KG1 (cell line): ENCODE measurements around the gene CANX.
A peak's percentile ranks its signal among the peaks of the same experiment; 100 is the strongest.
"Not testable (repeated sequence)": the region's sequence is repeated elsewhere in the genome, so short reads cannot be mapped to it uniquely, and the experiment has no call there.

Source experiments
- DNase-seq: peaks from one replicate; lab custom pipeline; 2025; lab: John Stamatoyannopoulos, UW

CANX gene

DNA sequence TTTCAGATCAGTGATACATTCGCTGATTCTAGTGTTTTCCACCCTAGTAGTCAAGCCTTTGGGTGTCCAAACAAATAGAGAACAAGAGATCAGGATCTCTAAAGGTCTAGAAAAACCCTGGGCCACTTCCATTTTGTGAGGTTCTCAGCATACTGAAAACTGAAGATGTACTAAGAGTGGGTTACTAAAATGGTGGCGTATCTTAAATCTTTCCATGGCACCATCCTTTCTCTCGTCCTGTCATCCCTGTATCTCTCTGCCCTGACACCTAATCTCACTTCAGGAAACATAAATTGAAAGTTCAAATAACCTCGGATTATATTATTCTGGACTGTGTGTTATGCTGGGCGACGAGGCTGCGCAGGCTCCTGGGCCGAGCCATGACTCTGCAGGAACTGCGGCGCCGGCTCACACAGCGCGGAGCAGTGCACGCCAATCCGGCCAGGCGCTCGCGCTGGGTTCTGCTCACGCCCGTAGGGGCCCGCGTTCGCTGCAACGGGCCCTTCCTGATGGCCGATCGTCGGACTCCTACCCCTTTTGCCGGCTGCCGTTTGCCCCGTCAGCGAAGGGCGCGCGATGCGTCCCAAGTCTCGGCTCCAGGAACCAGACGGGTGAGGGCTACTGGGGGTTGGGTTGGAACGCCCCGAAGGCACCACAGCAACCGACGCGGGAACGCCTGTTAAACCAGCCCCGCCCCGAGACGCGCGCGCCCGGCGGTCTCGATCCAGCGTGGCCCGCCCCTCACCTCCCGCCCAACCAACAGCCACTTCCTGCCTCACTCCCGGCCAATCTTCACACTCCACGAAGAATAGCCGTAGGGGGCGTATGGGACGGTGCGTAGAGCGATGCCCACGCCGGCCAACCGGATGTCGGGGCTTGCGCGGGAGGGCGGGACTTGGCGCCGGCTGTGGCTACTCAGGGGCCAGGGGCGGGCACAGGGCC, 503 bp upstream of the CANX start:
- DNase-seq, result peak; percentile 95

DNA sequence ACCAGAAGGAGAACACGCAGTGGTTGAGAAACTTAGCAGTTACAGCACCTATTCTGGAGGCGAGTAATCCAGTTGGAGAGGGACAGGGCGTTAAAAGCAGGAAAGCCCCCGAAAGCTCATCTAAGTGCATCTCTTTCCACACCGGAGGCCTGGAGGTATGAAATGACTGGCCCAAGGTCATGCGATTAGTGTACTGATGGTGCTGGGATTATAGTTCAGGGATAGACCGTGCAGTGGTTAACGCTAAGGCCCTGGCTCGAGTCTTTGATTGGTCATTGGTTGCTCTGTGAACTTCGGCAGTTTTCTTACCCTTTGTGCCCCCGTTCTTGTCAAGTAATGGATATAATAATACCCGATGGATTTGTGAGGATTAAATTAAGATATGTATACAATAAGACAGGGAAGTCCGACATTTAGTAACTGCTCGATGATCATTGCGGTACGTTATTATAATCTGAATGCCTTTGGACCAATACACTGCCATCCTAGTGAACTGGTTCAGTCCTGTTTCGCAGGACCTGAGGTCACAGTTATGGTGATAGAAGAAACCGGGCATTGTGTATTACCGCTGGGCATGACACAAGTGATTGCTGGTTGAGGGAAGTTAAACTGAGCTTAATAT, 960 bp downstream of the CANX start:
- DNase-seq, result peak; percentile 54

DNA sequence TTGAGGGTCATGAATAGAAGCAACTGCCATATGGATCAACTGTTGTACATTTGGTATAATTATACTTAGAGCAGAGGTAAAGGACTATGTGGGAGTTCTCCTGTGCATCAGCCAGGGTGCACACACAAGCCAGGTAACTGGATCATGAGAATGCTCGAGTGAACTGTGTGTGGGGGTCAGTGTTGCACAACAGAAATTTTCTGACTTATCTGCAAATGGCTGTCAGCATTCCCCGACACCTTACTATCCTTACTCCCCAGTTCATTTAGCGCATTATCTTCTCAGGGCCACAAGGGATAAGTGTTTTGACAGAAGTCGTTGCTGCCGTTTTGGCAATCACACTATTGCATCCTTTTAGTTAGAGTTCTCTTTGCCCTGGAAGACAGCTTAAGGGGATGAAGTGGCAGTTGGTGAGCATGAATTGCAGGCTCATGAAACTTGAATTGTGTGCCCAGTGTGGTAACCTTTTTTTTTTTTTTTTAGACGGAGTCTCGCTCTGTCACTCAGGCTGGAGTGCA, 1.7 kb downstream of the CANX start:
- no peak for DNase-seq

DNA sequence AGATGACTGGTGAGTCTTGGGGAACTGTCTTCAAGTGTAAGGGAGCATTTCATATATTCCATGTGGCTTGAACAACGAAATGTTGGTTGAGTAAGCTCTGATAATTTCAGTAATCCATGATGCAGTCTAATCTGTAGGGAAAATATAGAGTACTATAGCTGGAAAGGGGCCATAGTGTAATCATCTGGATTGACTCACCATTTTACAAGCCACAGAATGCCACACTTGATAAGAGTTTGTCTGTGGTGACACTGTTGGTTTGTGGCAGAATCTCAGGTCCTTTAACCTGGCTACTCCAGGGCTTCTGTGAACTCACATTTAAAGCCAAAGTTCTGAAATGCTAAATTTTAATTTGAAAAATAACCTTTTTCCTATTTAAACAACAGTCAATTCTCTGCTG, 17.5 kb downstream of the CANX start:
- DNase-seq, result no peak

DNA sequence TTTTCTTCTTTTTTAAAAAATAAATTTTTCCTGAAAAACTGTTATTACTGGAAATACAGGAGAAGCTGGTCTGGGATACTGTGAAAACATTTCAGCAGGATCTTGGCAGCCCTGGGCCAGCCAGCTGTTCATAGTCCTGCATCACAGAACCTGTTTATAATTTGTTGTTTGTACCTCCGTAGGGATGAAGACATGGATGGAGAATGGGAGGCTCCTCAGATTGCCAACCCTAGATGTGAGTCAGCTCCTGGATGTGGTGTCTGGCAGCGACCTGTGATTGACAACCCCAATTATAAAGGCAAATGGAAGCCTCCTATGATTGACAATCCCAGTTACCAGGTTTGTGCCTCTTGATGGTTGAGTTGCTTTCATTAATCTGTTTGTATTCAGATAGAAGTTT, 21.5 kb downstream of the CANX start:
- DNase-seq, result no peak

DNA sequence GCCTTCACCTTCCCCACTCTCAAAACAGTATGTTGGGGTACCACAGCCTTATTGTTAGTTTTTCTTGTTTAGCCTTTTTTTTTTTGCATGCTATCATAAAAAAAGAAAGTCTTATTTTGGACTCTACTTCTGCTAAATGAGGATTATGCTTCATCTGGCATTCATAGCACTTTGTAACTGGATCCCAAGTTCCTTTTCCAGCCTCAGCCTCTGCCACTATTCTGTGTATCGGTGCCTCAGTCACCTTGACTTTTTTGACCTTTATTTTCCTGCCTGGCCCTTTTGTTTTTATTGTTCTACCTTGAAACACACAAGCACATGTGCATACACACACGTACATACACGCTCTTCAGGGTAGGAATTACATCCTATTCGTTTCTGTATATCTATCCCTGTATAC, 25.4 kb downstream of the CANX start:
- DNase-seq, result no peak

DNA sequence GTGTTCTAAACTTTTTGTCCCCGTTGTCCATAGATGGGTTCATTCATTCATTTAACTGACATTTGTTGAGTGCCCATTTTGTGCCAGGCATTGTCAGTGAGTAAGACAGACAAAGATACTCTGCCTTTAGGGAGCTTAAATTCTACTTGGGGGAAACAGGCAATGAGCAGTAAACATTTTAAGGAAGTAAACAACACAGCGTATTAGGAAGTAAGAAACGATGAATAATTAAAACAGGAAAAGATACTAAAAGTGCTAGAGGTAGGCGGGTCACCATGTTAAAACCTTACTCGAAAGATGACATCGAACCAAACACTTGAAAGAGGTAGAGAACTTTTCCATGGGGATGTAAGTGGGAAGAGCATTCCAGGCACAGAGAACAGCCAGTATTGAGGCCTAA, 28.3 kb downstream of the CANX start:
- DNase-seq, result no peak

DNA sequence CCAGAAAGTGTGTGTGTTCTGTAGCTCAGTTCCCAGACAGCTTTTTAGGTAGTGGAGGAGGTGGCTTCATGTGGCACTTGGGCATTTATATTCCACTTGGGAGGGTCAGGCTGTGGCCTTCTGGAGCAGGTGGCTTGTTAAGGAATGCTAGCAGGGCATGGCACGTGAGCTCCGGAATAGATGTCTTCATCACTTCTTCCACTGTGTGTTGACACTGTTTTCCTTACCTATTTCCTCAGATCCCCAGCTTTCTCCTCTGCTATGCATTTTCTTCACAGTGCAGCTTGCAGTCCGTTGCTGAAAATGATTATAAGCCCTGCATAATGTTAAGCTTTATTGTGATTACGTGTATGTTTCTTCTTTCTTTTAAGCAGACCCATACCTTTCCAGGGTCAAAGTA, 30.5 kb downstream of the CANX start:
- no peak for DNase-seq

DNA sequence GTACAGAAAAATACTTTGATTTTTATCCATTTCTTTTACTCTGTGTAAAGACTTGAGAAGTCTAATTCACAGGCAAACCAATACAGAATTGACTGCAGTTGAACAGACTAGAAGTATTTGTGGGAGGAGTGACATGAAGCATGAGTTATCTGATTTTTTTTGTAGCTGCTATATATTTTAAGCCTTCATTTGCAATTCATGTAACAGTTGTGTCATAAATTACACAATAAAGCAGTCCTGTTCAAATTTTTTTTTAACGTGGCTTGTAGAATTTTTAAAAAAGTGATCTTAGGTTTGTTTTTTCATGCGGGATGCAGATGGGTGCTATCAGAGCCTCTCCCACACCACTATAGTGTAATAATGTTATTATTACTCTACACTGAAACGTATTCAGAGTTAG, 31.0 kb downstream of the CANX start:
- DNase-seq, result no peak

DNA sequence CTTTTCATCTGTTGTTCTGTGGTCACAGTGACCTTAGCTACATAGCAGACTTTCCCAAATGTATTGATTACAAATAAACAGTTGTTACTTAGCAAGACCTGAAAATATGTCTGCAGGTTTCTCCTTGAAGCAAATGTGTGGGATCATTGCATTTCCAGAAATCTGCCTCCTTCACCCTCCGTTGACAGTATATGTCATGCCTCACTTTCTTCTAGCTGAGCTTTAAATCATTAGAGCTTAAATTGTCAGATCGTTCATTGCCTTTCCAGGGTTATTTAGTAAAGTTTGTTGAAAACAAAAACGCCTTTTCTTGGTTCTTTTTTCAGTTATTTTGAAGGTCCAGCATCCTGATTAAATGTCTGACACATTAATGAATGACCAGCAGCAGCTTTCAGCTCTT, 31.6 kb downstream of the CANX start:
- DNase-seq, result no peak

DNA sequence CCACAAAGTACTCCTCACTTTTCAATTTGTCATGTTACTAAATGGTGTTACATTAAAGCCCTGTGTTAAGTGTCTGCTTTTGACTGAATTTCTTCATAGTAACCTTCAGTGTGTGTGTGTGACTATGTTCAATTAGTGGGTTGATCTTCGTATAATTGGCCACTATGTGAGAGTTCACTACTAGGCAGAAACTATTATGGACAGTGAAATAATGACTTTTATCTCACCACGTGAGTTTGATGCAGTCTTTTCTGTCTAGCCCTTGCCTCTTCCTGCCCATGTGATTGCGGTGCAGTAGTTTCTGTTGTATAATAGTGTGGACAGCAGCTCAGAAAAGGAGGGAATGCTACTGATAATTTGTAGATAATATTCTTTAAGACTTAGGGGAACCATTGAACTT, 32.1 kb downstream of the CANX start:
- no peak for DNase-seq

DNA sequence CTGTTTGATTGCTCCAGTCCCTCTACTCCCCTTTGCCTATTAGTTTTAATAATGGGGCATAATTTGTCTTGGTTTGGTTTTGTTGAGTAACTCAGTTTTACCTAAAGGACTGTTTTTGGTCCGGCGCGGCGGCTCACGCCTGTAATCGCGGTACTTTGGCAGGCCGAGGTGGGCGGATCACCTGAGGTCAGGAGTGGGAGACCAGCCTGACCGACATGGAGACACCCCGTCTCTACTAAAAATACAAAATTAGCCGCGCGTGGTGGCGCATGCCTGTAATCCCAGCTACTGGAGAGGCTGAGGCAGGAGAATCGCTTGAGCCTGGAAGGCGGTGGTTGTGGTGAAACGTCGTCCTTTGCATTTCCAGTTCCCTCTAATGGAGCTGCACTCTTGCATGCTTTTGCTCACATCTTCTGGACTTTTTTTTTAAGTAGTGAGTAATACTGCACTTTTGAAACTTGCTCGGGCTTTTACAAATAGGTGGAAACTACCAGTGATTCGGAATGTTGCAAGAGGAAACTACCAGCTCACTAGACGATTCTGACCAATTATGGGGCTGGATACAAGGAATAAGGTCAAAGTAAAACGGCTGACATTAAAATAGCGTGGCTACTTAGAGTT, 33.1 kb downstream of the CANX start:
- no peak for DNase-seq

DNA sequence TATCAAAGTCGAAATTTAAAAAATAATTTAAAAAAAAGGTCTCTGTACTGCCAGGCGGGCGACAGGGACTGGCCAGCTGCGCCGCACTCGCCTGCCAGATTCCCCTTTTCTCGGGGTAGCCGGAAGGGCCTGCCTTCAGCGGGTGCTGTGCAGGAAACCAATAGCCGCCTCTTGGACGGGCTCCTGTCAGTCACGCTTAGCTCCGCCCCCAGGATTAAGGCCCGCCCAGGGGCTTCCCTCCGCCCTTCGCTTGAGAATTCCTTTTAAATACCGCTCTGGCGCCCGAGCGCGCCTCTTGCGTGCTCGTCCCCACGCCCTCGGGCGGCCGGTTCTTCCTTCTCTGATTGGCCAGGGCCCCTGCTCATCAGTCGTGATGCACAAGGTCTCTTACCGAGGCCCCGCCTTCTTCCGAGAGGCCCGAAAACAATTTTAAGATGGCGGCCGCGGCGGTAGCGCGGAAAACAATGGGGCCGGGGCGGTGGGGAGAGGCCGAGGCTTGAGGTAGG, 33.7 kb downstream of the CANX start, which contains the start of gene MAML1:
Gene MAML1 (plus strand): TSS at position 411 of the 506 bp plus-strand sequence. CDS start 291 bp downstream, outside the sequence.
- peak; percentile 99 for DNase-seq

DNA sequence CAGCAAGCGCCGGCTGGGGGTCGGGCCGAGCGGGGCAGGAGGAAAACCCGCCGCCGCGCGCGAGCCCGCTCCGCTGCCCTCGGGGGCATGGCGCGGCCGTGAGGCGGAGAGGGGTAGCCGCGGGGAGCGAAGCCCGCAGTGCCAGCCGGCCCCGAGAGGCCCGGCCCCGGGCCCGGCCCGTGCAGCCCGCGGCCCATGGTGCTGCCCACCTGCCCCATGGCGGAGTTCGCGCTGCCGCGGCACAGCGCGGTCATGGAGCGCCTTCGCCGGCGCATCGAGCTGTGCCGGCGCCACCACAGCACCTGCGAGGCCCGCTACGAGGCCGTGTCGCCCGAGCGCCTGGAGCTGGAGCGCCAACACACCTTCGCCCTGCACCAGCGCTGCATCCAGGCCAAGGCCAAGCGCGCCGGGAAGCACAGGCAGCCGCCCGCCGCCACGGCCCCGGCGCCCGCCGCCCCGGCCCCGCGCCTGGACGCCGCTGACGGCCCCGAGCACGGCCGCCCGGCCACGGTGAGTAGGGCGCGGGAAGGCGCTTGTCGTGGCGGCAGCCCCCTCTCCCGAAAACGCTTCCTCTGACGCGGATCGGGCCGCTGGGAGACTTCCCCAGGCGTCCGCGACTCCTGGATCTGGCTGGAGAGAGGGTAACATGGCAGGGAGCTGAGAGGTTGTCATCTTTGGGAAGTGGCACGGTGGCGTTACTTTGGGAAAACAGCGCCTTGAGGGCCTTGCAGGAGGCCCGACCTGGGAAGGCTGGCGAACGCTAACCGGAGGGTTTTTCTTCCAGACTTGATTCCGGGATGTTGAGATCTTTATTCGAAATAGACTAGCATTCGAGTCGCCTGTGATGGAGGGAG, 34.4 kb downstream of the CANX start:
- peak; percentile 57 for DNase-seq

DNA sequence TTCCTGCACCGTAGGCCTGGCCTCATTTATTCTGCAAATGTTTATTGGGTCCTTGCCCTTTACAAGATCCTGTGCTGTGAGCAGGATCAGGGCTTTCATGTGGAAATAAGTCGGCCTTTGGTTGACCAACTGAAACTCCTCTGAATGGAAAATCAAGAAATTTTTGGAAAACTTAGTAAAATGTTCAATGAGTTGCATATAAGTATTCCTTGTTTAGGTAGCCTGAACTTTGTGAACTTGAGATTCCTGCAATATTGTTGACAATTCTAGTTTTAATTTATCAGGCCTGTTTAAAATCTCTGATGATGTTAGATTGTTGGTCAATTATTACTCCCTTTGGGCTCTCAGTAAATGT, 35.0 kb downstream of the CANX start:
- DNase-seq, result no peak

DNA sequence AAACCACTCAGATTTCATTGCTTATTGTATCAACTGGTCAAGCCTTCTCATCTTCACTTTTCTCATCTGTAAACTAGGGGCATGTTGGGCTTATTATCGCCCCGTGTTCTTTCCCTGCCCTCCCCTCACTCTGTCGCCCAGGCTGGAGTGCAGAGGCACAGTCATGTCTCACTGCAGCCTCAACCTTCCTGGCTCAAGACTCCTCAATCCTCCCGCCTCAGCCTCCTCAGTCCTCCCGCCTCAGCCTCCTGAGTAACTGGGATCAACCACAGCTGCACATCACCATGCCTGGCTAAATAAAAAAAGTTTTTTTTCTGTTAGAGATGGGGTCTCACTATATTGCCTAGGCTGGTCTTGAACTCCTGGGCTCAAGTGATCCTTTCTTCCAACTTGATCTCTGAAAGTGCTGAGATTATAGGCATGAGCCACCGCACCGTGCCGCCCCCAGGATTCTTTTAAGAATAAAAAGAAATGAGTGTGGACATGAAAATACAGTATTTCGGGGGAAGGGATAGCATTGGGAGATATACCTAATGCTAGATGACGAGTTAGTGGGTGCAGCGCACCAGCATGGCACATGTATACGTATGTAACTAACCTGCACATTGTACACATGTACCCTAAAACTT, 35.9 kb downstream of the CANX start:
- no peak for DNase-seq

DNA sequence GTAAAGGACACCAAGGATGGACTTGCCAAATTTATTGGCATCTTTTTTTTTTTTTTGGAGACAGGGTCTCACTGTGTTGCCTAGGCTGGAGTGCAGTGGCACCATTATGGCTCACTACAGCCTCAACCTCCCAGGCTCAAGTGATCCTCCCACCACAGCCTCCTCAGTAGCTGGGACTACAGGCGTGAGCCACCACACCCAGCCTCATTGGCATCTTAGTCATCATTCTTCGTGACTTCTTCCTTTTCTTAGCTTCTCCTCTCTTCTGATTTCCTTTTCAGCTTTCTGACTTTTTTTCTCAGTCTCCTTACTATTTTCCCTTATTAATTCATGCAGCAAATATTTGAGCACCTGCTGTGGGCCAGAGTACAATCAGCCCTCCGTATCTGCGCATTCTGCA, 40.0 kb downstream of the CANX start:
- no peak for DNase-seq

DNA sequence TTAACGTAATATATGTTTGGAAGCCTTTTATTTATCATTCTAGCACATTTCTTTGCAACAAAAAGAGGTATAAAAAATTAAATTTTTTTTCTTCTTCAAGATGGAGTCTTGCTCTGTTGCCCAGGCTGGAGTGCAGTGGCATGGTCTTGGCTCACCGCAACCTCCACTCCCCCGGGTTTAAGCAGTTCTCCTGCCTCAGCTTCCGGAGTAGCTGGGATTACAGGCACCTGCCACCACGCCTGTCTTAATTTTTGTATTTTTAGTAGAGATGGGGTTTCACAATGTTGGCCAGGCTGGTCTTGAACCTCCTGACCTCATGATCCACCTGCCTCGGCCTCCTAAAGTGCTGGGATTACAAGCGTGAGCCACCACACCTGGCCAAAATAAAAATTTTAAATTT, 45.3 kb downstream of the CANX start:
- DNase-seq, result not testable (repeated sequence)

DNA sequence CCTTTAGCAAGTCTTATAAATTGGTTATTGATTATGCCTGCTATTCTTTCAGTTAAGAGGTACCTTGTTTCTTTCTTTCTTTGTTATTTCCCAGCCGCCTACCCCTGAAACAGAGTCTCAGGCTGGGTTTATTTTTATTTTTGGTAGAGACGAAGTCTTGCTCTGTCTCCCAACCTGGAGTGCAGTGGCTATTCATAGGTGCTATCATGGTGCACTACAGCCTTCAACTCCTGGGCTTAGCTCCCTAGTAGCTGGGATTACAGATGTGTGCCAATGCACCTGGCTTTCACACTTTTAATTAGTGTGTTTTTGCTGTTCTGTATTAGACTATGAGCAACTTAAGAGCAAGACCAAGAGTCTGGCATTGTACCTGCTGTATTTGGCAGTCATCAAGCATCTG, 48.1 kb downstream of the CANX start:
- DNase-seq, result no peak

DNA sequence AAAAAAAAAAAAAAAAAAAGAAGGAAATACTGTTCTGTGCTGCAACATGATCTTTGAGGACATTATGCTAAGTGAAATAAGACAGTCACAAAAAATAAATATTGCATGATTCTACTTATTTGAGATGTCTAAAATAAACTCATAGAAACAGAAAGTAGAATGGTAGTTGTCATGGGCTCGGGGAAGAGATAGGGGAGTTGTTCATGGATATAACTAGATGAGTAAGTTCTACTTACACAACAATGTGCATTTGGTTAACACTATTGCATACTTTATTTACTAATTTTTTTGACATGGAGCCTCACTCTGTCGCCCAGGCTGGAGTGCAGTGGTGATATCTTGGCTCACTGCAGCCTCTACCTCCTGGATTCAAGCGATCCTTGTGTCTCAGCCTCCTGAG, 49.0 kb downstream of the CANX start:
- no peak for DNase-seq

DNA sequence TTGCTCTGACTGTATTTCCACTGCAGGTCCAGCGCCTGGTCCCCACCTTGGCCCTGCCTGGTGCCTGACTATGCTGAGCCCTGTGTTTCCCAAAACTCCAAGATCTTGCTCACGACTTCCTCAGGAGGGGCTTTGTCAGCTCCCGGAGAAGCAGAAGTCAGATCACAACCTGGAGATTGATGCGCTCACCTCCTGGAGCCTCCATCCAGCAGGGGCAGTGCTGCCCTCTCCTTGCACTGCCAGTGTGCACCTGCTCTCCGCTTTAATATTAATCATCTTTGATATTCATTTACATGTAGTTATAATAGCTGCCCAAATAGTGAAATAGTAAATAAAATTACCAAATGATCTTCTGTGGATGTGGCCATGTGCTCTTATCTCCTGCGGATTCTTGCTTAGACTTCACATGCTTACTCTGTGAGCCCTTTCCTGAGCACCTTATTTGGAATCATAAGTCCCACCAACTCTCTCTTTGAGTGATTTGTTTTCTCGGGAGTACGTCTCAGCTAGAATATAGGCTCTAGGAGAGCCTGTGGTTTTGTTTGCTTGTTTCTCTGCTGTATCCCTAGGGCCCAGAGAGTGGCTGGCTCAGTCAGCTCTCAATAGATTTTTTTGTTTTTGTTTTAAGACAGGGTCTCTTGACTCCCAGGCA, 51.2 kb downstream of the CANX start:
- no peak for DNase-seq
